Activated CD4-positive, alpha-beta T cell treated with anti-CD3 and anti-CD28 coated beads, Interleukin-2, amount 50 U/mL, for 48 hours (primary cell): ENCODE measurements around the gene LEP.

ENCODE experiments used
- DNase-seq, 2 experiments: peaks; one replicate each; pipeline ENCODE4 v3.0.0-alpha.2; 2020

Gene LEP

DNA sequence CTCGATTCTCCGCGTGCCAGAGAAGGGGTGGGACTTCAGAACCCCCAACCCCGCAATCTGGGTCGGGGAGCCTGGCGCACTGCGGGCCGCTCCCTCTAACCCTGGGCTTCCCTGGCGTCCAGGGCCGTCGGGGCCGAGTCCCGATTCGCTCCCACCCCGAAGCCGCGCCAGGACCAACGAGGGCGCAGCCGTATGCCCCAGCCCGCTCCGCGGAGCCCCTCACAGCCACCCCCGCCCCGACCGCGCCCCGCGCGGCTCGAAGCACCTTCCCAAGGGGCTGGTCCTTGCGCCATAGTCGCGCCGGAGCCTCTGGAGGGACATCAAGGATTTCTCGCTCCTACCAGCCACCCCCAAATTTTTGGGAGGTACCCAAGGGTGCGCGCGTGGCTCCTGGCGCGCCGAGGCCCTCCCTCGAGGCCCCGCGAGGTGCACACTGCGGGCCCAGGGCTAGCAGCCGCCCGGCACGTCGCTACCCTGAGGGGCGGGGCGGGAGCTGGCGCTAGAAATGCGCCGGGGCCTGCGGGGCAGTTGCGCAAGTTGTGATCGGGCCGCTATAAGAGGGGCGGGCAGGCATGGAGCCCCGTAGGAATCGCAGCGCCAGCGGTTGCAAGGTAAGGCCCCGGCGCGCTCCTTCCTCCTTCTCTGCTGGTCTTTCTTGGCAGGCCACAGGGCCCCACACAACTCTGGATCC lies at the start of gene LEP:
TSS of gene LEP (plus strand) at position 583 of the 691 bp plus-strand sequence. CDS start 10,741 bp downstream, outside the sequence.
- DNase-seq: no peak

DNA sequence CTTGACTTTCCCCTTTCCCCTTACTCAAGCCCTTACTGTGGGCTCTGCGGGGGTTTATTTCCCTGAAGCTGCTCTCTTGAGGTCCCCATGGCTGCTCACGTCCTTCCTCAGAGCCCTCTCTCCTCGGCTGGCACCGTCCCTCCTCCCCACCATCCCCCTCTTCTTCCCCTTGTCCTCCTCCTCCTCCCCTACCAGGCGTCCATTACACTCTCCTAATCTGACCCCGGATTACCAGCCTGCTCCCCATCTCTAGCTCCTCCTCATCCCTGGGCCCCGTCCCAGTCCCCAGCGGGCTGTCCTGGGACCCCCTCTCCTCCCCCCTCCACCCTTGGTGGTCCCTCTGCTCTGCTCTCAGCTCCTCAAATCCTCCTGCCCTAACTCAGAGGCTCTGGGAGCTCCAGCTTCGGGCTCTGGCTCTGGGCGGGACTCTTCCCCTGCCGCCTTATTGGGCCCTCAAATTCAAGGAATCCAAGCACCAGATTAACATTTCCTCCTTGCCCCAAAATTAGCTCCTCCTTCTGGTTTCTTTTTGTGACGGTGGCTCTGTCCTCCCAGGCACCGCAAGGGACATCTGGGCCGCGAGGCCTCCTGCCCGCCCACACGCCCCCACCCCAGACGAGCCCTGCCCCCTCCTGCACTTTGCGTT lies 48.5 kb upstream of the LEP start:
- no peak for DNase-seq

DNA sequence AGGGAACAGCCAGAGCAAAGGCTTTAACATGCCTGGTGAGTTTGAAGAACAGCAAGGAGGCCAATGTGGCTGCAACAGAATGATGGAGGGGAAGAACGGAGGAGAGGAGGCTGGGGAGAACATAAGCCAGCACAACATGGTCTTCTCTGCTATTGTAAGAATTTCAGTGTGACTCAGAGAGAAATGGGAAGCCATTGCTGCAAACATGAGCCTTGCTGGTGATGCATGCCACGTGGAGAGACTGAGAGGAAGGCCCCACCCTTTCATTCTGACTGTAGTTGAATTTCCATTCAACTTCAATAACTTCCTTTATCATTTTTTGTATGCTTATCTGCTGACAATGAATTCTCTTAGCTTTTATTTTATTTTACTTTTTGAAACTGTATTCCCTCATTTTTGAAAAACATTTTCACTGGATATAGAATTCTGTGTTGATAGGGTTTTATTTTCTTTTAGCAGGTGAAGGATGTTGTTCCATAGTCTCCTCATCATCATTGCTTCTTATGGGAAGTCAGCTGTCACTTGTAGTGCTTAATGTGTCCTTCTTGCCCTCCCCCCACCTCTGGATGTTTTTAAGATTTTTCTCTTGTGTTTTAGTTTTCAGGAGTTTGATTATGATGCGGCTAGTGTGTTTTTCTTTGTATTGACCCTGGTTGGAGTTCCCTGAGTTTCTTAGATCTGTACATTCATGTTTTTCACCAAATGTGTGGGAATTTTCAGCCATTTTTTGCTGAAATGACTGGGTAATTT lies 46.4 kb upstream of the LEP start:
- no peak for DNase-seq

DNA sequence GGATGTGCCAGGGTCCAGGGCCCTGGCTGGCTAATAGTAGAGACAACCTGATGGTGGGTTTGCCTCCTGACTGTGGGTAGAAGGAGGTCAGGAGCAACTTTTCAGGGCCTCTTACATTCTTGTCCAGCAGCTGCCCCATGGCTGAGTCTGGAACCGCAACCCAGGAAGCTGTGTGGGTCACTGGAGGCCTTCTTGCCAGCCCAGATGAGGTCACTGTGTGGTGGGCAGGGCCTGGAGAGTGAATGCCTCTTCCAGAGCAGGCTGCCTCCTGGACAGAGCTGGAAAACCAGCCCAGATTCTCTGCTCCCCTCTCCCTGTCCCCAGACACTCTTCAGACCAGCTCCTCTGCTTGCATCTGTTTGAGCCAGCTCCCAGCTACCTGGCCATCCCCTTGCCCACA lies 43.5 kb upstream of the LEP start:
- no peak for DNase-seq

DNA sequence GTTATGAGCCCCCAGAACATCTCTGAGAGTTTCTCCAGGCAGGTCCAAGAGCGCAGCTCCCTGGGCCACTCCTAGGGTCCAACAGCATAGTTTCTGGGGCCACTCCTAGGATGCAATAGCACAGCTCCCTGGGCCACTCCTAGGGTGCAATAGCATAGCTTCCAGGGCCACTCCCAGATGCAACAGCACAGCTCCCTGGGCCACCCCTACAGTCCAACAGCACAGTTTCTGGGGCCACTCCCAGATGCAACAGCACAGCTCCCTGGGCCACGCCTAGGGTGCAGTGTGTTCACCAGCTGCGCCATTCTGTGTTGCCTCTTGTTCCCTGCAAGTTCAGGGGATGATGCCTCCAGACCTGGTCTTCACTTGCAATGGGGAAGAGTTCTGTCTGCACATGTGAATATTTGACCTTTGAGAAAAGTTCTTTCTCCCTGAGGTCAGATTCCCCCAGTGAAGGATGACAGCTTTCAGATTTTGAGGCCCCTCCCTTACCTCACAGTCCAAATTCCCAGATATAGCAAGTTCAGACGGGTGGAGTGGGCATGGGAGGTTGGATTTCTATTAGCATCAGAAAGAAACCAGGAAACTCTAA lies 43.0 kb upstream of the LEP start:
- no peak for DNase-seq

DNA sequence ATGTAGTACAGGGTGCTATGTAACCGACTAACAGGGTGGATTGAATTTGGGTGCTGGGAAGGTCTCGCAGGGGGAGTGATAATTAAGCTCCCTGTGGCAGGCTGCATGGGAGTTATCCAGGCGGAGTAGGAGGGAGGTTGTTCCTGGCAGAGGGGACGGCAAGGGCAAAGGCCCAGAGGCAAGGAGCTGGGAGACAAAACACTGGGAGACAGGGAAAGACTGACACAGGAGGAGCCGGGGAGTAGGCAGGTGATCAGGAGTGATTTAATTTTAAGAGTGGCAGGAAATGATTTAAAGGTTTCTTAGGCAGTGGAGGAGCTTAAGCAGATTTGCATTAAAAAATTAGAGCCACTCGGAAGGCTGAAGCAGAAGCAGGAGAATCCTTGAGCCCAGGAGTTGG lies 40.7 kb upstream of the LEP start:
- no peak for DNase-seq

DNA sequence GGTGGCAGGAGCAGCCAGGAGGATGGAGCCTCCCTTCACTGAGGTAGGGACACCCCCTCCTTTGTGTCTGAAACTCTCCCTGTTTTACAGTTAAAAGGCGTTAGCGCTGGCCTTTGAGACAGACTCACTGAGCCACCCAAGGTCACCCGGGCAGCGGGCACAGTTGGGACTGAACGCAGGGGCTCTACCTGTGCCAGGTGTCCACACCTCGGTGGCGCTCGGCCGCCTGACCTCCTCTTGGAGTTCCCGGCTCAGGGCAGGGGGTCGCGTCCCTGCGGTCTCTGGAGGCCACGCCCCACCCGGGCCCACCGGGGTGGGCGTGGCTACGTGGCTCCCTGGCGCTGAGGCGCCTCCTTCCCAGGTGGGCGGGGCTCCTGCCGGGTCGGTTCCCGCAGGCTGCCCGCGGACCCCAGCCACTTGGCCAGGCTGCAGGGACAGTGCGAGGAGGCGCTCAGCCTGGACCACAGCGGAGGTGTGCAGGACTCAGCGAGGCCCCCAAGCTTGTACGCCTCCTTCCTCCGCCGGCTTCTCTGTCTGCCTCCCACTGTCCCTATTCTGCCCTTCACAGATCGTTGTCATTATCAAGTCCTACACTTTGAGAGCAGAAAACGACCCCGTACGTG lies 39.9 kb upstream of the LEP start:
- no peak for DNase-seq

DNA sequence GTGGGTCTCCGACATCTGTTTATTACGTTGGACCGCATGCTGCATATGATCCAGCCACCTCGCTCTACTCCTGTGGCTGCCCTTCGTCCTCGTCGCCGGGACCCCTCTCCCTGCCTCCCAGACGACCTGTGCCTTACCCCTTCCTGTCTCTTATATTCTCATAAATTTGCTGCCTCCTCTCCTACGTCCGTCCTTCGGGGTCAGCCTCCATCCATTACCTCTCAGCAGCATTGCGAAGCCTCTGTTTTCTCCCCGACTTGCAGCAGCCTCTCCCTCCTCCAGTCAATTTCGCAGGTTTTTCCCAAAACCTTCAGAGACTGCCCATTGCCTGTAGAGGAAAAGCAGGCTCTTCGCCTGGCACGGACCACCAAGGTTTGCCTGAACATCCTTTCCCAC lies 39.4 kb upstream of the LEP start:
- DNase-seq: no peak

DNA sequence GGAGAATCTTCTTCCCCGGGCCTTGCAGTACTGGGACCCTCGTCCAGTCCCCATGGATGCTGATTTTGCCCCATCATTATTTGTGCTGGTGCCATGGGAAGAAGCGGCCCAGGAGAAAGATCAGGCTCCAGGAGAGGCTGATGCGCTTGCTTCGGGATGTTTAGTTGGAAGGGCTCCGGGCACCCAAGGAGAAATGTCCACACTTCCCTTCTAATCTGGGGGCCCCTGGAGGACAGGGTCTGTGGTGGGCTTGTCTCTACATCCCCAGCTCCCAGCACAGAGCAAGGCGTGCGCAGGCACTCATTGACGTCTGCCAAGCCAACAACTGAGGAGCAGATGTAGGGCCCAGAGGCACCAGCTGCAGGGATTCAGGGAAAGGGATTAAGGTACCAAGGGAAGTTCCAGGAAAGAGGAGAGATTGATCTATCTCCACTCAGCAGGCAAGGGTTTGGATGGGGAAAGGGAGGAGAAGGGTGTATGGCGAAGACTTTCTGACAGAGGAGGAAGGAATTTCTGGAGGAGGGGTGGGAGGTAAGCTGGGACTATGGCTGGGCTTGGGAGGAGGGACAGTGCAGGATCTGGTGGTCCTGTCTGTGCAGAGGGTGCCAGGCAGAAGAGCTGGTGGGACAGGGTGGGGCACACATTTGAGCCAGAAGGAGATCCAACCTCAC lies 38.7 kb upstream of the LEP start:
- DNase-seq: no peak

DNA sequence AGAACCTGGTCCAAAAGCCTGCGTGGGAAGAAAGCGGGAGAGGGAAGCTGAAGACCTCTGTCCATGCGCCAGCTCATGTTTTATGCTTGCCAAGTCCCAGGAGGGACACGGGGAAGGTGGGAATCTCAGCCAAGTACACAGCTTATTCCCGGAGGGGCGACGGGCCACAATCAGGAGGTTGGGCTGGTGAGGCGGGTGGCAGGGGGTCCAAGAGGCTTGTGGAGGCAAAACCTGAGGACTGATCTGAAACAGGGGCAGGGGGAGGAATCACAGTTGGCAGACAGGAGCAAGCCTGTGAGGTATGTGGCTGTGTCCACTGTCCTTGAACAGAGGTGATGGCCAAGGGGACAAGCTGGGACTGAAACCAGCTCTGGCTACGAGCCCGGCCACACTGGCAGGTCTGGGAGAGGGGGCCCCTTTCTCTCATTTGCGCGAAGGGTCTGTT lies 38.0 kb upstream of the LEP start:
- no peak for DNase-seq

DNA sequence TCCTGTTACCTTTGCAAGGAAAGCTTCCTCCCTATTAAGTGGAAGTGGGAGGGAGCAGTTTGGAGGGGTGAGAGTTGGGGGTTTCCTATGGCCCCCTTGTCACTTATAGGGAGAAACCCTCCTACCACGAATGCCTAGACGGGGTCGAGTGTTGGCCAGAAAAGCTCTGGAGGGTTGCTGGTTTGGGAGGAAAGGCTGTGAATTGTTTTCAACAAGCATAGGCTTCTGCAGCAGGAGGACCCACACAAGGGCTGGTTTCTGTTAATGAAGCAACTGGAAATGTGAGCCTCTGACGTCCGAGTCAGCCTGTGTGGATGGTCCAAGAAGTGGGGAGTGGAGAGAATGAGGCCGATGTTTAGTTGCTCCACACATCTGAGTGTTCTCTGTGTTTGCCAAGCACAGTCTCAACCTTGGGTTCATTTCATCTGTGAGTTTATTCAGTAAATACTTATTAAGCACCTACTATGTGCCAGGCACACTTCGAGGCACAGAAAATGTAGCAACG lies 37.3 kb upstream of the LEP start:
- DNase-seq: no peak

DNA sequence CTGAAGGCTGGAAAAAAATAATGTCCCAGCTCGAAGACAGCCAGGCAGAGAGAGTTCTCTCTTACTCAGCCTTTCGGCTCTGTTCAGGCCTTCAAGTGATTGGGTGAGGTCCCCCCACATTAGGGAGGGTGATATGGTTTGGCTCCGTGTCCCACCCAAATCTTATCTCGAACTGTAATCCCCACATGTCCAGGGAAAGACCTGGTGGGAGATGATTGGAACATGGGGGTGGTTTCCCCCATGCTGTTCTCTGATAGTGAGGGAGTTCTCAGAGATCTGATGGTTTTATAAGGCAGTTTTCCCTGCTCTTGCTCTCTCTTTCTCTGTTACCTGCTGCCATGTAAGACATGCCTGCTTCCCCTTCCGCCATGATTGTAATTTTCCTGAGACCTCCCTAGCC lies 36.6 kb upstream of the LEP start:
- DNase-seq: no peak

DNA sequence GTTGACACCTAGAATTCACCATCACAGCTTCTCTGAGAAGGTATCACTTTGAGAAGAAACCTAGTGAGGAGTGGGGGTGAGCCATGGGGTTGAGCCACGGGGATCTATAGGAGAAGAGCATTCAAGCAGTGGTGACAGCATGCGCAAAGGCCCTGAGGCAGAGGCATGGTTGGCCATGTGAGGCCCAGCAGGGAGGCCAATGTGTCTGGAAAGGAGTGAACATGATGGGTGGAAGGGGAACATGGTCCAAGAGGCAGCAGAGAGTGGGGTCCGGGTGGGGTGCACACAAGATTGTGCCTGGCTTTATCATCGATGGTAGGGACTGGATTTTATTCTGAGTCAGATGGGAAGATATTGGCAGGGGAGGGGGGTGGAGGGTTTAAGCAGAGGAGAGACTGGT lies 36.0 kb upstream of the LEP start:
- no peak for DNase-seq

DNA sequence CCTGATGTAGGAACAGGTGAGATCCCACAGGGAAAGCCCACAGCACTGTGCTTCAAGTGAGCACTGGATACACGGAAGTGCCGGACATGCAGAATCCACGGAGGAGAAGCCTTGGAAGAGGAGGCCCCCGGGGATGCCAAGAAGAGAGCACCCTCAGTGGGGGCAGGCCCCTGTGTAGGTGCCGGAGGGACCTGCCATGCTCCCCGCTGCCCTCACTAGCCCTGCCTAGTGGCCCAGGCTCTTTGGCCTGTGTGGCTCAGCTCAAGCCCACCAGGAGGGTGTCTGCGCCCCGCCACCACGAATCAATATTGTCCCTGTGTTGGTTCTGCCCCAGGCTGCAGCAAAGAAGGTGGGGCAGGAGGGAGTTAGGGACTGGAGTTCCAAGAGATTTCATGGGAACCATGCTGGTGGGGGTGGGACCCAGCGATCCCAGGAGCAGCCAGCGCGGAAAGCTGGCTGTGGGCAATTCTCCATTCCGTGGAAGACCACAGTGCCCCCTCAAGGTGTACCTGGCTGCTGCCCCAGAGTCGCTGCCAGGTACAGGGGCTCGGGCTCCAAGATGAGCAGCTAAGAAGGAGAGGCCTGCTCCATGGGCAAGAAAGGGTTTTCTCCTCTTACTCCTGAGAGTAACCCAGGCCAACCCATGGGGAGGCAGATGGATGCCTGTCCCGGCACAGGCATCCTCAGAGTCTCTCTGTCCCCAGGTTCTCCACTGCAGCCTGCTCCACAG lies 34.9 kb upstream of the LEP start:
- no peak for DNase-seq

DNA sequence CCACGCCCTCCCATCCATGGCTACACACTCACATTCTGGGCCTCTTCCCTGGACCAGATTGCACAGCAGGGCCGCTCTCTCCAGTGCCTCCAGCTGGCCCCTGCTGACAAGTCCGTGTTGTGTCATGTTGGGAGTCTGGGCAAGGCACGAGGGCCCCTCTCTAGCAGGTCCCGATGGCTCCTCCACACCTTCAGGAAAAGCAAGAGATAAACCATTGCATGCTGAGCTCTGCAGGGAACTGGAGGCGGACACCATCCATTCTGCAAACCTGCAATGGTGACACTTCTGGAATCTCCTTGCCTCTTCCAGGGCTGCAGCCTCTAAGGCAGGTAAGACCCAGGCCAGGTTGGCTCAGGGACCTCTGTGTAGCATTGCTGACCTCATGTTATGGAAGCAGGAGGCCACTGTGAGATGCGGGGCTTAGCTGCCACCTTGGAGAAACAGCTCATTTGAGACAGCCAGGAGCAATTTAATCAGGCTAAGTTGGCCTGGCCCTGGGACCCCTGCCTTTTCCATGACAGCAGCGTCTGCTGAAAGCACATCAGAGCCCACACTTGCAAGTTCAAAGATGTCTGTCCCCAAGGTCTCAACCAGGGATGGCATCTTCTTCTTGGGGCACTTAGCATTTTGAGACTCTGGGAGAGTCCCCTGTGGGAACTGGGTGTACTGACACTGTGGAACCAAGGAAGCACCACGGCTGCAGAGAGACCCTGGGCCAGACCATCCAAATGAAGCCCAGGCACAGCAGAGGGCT lies 34.2 kb upstream of the LEP start:
- no peak for DNase-seq

DNA sequence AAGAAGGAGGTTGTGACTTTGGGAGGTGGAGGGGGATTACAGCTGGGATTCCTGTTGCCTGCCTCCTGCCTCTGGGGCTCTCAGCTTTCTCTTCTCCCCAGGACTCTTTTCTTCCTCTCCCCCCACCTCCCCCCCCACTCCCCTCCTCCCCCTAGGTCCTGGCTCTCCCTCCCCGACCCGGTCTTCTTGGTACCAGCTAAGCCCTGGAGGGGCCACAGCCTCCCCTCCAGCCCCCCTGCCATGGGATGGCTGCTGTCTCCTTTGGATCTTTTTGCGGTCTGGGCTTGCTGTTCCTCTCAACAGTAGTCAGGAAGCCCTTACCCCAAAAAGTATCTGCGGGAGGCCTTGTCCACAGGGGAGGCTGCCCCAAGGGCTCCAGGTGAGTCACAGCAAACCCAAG lies 33.5 kb upstream of the LEP start:
- no peak for DNase-seq

DNA sequence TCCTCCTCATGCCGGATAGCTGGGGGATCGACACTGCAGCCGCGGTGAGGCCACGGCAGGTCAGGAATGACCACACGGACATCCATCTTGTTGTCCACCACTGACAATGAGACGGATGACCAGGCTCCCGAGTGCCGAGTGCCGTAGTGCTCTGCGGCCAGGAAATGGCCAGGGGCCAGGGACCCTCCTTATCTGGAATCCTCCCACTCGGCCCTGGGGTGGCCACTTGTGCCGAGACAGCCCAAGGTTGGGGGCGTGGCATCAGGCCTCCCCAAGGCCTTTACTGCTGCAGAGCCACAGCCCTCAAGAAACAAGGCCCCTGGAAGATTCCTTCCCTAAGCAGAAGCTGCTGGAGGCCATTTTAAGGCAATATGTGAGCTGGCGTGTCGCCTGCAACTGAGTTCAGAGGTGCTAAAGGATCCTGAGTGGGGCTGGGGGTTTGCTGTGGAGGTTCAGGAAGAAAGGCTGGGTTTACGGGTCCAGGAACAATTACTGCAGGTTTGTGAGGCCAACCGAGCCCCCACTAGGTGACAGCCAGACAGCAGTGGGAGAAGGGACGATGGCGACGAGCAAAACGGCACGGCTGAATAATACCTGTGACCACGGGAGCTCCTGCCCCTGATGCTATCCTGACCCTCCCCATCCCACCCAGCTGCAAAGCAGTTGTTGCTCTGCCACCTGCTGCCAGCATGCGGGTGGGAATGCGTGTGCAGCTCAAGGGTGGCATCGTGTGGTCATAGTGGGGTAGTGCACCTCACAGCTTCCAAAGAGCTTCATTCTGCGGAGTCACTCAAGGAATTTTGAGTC lies 31.6 kb upstream of the LEP start:
- DNase-seq: peak; percentile 63 to 73

DNA sequence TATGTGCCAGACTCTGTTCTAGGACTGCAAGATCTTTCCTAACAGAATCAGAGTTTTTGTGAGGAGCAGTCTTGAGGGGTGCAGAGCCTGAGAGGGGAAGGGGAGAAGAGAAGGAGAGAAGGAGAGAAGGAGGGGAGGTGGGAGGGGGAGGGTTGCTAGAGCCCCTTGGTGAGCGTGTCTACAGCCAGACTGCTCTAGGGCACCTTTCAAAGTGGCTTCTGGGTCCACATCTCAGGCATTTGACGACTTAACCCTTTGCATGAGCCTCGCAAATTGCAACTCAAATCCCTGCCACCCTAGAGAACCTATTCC lies 31.1 kb upstream of the LEP start:
- no peak for DNase-seq

DNA sequence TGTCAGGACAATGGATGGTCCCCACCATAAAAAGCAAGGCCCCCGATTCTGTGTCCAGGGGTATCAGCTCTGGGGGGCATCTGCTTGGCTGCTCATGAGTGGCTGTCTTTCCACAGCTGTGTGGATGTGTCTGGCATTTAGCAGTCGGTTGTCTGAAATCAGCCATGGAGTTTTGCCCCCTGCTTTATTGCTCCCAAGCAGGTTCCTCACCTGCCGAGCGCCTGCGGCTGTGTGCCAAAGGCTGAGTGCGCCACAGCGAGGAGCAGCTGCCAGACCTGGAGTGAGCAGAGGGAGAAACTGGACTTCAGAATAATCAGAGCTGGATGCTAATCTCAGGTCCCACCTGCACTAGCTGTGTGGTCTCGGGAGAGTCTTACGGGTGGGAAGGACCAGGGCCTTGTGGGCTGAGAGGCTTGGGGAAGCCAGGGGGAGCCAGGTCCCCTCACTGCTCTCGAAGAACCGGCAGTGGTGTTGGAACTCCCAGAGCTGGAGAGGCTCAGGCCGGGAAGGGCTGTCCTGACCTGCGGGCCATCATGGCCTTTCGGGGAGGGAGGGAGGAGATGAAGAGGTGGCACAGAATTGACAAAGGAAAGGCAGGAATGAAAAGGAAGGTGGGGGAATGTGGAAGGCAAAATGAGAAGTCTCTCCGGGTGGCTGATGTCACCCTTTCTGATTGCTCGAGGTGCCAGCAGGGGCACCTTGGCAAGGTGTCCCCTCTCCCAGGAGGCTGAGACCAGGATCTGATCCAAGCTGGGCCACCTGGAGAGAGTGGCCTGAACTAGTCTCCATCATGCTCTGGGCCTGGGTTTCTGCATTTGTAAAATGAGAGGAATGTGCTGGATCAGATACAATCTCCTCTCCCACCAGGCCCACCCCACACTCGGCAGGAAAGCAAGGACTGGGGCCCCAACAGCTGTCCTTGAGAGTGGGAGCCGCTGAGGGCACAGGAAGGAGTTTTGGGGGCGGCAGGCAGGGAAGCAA lies 30.2 kb upstream of the LEP start:
- no peak for DNase-seq
